ENCODE results near the gene BPIFA3.
"Not testable (repeated sequence)": the region's sequence is repeated elsewhere in the genome, so short reads cannot be mapped to it uniquely, and the experiment has no call there.

The BPIFA3 gene

GRCh38 chr20:33217052-33217451, at the start of gene BPIFA3:
Gene BPIFA3 (plus strand): TSS chr20:33217352. CDS start chr20:33217537, 185 bp downstream.
- no peak for ATAC-seq

DNA sequence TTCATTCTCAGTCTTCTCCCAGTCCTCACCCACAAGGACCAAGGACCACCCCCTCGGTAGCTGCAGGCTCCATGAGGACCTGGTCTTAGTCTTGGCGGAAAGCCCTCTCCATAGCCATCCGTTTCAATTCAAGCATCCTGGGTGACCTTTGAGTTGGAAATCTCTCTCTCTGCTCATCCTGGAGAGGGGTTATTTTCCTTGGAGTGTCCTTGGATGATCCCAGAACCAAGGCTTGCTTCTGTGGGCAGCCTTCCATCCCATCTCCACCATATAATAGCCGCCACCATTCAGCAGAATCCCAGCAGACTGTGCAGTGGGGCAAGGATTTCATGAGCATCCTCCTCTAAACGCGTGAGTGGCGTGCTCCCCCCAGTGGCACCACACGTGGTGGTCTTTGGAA, 49.3 kb upstream of the BPIFA3 start, which contains the start of gene BPIFA2:
Gene BPIFA2 (plus strand): TSS at position 301 of the 400 bp plus-strand sequence. CDS start 987 bp downstream, outside the sequence.
- ATAC-seq: no peak

DNA sequence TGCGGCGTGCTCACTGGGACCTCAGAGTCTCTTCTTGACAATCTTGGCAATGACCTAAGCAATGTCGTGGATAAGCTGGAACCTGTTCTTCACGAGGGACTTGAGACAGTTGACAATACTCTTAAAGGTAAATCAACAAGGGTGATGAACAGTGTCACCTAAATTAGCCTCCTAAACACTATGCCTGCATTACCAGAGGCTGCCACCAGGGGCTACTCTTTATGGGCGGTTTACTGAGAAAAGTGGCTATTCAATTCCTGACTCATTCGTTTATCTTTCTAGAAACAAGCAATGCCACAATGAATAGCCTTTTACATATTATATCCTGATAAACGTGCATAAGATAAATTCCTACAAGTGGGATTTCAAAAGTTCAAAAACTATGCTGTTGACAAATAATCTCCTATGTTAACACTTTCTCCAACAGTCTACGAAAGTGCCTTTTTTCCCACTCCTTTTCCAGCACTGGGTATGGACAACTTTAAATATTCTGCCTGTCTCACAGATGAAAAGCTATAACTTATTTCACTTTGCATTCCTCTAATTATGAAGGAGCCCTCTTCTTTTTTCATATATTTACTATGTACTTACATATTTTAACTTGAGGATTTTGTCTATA, 47.9 kb upstream of the BPIFA3 start:
- no peak for ATAC-seq

- no peak for ATAC-seq
These were observed 44.4 kb upstream of the BPIFA3 start for GRCh38 chr20:33172781-33173180.

- no peak for ATAC-seq
These were observed 42.0 kb upstream of the BPIFA3 start for GRCh38 chr20:33175123-33175522.

- ATAC-seq: no peak
These were observed 41.1 kb upstream of the BPIFA3 start for GRCh38 chr20:33176101-33176500.

GRCh38 chr20:33177866-33178265, 39.3 kb upstream of the BPIFA3 start:
- ATAC-seq: no peak

DNA sequence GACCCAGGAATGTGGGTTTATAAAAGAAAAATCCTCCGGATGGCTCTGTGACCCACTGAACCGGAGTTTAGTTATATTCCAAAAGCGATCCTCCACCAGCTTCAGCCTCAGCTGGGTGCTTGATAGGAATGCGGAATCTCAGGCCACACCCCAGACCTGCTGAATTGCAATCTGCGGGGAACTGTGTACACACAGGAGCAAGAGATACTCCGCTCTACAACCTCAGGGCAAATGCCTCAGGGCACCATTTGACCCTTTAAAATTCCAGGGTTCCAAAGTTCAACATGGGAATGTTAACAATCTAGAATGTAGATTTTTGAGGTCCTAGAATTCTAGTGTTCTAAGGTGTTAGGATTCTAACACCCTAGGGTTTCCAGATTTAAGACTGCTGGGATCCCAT, 38.4 kb upstream of the BPIFA3 start:
- ATAC-seq: no peak

DNA sequence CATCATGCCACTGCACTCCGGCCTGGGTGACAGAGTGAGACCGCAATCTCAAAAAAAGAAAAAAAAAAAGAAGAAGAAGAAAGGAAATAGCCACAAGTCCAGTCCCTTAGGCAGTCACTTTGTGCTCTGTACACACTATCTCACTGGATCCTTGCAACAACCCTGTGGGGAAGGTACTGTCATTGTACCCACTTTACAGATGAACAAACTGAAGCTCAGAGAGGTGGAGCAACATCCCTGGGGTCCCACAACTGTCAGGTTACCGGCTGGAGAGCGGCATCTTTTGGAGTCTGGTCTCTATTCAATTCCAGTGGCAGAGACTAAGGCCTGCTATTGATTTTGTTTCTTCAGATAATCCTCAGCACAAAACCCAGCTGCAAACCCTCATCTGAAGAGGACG, 37.0 kb upstream of the BPIFA3 start:
- ATAC-seq: no peak

- ATAC-seq: no peak
These were observed 35.6 kb upstream of the BPIFA3 start for GRCh38 chr20:33181482-33182093.

- ATAC-seq: no peak
These were observed 33.8 kb upstream of the BPIFA3 start for GRCh38 chr20:33183312-33183711.

- ATAC-seq: not testable (repeated sequence)
These were observed 32.0 kb upstream of the BPIFA3 start for GRCh38 chr20:33185031-33185590.

GRCh38 chr20:33187491-33187890, 29.7 kb upstream of the BPIFA3 start:
- no peak for ATAC-seq

- ATAC-seq: no peak
These were observed 28.7 kb upstream of the BPIFA3 start for GRCh38 chr20:33188421-33188820.

DNA sequence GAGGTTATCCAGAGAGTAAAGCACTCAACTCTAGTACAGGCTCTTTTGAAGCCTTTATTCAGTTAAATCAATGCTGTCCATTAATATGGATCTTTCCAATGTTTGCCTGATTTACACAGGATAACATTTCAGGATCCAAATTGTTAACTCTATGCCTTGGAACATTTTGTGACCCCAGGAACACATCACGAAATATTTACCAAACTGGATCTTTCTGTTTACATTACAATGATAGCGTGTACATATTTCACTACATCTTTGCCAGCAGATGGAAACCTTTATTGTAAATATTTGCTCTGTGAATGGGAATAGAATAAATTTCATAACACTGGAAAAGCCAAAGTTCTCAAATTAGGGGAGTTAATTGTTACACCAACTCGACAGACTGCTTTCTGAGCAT, 25.7 kb upstream of the BPIFA3 start:
- no peak for ATAC-seq

GRCh38 chr20:33191955-33192354, 25.2 kb upstream of the BPIFA3 start:
- no peak for ATAC-seq

- ATAC-seq: no peak
These were observed 24.1 kb upstream of the BPIFA3 start for GRCh38 chr20:33192912-33193501.

DNA sequence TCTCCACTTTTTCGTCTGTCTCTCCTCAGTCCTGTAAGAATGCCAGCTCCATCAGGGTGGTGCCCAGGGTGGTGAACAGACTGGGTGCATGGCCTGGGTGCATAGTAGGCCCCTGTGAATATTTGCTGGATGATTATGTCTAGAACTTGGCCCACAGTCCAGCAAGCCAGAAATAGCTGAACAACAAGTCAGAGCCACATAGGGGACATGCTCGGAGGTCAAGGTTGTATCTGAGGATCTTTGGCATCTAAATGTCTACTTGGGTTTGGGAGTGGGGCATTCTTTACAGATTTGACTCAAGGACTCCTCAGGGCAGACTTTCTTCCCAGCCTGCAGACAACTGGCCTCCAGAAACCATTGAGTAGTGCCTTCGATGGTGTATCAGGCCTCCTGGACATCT, 18.1 kb upstream of the BPIFA3 start:
- no peak for ATAC-seq

DNA sequence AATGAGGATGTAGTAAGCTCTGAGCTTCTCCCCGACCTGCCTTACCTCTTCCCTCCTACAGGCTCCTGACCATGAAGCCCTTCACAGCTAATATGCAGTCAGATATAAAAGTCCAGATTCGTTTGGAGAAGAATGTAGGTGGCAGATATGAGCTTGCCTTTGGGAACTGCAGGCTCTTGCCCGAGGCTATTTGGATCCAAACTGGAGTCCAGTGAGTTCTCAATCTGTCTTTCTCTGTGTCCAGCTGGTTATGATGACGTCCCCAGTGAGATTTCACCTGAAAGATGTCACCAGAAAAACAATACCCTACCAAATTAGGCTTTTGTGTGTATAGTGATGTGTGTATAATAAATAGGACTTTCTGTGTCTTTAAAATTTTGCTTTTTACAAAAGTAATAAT, 14.7 kb upstream of the BPIFA3 start:
- ATAC-seq: no peak

DNA sequence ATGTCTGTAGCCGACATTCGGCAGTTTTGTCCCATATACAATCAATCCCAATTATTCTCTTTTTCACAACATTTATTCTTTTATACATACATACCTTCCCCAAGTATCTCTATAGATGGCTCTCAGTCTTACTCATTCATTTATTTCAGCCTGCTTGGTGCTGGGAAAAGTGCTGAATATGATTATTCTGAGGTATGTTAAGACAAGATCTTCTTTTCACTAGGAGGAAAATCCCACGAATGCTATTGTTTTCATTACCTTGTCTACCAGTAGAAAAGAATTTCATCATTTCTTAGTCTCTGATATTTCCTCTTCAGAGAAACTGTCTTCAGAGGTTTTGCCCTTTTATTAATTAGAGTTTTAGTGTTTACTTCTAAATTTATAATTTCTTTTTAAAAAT, 13.7 kb upstream of the BPIFA3 start:
- no peak for ATAC-seq

DNA sequence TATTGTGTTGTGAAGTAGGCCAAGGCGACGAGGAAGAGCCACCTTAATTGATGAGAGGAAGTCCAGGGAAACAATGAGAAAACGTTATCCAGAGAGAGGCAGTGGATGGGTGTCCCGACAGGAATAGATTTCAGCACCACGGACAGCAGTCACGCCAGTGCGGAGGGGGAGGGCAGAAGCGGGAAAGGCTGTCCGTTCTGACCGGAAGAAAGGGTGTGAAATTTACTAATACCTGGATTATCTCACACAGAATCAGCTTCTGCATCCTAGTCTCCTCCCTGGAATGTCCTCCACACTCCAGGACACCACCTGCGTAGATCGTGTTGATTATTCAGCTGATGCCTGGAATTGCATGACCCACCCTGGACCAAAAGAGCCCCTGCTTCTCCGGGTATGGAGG, 7.4 kb upstream of the BPIFA3 start:
- ATAC-seq: no peak

DNA sequence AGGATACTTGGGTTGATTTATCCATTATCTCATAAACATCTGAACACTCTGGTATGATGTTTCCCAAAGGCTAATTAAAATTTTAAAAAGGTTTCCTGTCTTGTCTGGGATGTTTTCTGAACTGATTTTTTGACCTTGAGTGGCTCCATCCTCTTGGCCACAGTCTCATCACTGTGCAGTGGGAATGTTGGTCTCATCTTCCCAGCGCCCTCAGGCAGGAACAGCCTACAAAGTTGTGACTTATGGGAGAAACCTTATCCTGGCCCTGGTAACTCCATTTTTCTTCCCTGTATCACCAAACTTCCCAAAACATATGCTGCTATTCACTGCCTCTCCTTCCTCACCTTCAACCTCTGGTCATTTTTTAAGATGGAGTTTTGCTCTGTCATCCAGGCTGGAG, 6.8 kb upstream of the BPIFA3 start:
- ATAC-seq: no peak

DNA sequence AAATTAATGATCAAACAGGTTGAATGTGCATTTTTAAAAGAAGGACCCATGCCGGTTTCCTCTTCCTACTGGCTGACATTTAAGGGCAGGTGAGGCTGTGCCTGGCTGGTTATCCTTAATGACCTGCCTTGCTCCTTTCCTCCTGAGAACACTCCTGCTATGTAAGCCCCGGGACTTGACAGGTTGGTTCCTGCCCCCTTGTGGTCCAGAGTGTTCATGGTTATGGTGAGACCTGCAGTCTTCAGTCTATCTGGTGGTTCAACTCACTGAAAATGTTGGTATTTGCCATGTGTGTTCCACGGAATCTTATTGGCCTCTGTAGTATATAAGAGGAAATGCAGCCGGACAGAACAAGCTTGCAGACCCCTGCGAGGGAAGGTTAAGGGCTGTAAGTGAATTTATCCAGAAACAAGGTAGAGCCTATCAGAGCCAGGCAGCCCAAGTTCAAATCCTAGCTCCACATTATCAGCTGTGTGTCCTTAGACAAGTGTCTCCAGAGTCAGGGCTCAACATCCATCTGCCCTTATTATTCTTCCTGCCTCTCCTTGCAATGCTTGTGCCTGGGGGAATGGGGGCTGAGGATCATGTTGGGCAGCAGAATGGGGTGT, 5.2 kb upstream of the BPIFA3 start:
- no peak for ATAC-seq

GRCh38 chr20:33224399-33224798, 7.2 kb downstream of the BPIFA3 start:
- no peak for ATAC-seq

Measured in activated CD4-positive, CD25-positive, alpha-beta regulatory T cell treated with anti-CD3 and anti-CD28 coated beads, Interleukin-2, amount 50 U/mL, for 24 hours (primary cell).